Measurements from ENCODE around the gene VIPR2.
"Not testable (repeated sequence)": the region's sequence is repeated elsewhere in the genome, so short reads cannot be mapped to it uniquely, and the experiment has no call there.

Gene VIPR2

DNA sequence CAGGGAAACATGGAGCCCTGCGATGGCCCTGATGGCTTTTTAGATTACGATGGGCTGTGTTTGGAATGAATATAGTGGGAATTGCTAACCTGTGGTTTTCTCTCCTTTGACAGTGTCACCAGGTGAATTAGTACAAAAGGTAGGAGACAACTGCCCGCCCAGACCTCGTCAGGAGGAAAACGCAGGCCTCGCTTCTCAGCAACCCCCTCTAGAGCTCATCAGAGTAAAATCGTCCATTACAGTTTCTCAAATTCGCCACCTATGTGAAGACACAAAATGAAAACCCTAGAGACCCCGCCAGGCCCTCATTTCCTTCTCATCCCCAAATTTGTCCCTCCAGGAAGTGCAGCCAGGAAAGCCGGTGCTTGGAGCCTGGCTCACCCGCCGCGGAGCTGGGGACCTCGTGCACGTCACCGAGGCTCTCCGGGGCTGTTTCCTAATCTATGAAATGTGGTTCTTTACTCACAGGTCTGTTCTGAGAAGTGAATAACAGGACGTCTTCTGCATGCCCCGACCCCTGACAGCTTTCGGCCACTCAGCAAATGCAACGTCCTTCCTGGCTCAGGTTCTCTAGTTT lies 143.7 kb downstream of the VIPR2 start:
- no peak for DNase-seq (ENCODE audit: low read depth, low spot score)
- H3K27ac ChIP-seq = no peak overlapping the region

DNA sequence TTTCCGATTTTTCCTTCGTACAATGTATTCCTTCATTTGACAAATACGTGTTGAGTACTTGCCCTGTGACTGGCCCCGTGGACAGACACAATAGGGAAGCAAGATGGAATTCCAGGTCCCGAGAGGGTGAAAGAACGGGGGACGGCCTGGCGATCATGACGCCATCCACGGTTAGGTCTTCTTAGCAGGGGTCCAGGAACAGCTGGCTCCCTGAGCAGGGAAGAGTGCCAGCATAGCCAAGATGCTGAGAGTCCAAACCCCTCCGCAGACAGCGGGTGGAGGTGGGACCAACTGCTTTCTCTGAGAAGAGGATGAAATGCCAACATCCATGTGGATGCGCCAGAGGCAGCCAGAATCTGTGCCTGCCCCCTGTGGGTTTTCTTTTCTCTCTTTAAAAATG lies 144.6 kb downstream of the VIPR2 start:
- no peak for DNase-seq (ENCODE audit: low read depth, low spot score)
- no peak overlapping the region for H3K27ac ChIP-seq

DNA sequence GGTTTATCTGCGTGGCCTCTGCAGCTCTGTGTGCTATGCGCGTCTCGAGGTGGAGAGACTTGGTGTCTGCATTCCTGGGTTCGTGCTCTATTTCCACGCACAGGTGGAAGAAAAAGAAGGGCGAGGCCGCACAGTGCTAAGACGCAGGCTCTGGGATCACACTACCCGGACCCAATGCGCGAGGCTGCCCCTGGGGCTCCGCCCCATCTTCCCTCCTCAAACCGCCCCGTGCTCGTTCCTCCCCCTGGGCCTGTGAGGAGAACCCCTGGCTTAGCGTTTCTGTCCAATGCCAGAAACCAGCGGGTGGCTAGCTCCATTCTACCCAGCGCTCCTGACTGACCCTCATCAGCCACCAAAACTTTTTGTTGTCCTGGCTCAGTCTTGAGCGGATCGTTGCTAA lies 145.2 kb downstream of the VIPR2 start:
- no peak for DNase-seq (ENCODE audit: low read depth, low spot score)
- no peak overlapping the region for H3K27ac ChIP-seq

DNA sequence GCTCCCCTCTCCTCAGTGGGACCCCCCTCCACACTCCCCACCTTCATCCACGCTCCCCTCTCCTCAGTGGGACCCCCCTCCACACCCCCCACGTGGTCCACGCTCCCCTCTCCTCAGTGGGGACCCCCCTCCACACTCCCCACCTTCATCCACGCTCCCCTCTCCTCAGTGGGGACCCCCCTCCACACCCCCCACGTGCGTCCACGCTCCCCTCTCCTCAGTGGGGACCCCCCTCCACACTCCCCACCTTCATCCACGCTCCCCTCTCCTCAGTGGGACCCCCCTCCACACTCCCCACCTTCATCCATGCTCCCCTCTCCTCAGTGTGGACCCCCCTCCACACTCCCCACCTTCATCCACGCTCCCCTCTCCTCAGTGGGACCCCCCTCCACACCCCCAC lies 146.4 kb downstream of the VIPR2 start:
- H3K27ac ChIP-seq; DNase-seq (ENCODE audit: low read depth, low spot score): not testable (repeated sequence)

DNA sequence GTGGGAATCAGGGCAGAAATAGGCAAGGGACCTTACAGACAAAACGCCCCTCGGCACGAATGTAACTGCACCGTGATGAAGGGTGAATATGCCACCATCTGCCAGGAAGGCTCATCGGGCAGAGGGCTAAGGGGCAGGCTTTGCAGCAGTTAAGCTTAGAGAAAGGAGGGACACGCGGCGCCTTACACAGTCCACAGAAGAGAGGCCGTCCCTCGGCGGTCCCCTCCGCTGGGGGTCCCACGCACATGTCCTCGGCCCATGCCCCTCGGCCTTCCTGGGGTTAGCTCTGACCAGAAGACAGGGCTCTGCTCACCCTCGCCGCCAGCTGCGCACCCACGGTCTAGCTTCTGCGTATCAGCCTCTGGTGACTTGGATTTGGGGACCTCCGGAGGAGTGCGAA lies 147.2 kb downstream of the VIPR2 start:
- DNase-seq (ENCODE audit: low read depth, low spot score) = no peak
- H3K27ac ChIP-seq = no peak overlapping the region

DNA sequence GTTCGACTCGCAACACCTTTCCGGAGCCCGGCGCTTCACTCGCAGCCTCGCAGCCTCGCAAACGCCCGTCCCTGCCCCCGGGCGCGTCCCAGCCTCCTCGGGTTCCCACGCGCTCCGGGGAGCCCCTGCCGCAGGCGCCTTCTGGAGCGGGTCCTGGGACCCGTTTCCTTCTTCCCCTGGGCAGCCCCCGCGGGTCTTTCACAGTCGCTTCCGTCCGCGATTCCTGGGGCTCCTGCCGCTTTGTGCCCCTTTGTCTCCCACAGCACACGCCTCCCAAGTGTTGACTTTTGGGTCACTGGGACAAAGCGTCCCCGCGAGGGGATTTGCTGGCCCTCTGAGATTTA lies 147.6 kb downstream of the VIPR2 start:
- DNase-seq (ENCODE audit: low read depth, low spot score) = no peak
- no peak overlapping the region for H3K27ac ChIP-seq

DNA sequence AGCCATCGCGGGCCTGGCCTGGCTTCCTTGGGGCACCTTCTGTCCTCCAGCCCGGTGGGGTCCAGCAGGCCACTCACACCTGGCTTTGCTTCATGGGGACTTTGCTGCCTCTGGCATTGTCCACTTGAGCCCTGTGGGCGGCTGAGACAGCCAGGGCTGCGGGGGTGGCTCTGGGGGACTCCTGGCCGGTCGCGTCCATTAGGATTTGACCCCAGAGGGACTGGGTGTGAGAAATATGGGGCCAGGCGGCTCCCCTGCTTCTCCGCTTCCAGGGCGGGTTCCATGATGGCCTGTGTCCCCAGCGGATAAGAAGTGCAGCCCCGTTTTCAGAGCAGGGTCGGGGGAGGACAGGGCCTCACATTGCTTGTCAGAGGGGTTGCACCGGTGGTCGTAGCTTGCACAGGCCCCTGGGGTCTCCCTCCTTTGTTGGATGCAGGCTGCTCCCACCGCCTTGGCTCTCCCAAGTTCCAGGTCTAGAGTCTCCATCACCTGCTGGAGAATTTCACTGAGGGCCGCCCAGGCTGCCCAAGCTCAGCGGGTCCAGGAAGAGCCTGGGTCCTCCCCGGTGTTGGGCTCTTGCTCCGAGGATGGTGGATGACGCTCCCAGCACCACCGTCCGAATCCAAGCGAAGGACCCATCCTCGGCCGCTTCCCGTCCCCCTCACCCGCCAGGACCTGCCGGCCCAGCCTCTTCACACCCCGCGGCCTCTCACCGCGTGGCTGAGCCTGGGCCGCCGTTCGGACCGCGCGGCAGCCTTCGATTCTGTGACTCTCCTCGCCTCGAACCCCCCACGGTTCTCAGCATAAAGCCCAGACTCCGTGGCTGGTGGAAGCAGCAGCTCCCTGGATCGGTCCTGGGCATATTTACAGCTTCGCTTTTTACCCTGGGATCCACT lies 148.2 kb downstream of the VIPR2 start:
- H3K27ac ChIP-seq = no peak overlapping the region
- DNase-seq (ENCODE audit: low read depth, low spot score) = no peak

DNA sequence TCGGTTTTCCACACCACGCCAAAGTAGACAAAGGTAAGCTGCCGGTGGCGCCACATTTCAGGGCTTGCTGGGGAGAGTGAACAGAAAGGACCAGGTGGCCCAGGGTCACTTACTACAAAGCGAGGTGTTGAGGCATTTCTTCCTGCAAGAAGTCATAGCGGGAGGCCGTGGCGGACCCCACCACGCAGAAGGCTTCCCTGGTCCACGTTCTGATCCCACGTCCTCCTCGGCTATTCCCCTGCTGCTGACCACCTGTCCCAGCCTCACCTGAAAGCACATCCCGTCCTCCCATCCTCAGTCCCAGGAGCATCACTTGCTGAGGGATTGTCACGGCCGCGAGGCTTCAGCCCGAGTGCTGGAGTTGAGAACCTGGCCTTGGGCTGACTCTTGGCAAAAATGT lies 149.2 kb downstream of the VIPR2 start:
- no peak for DNase-seq (ENCODE audit: low read depth, low spot score)
- no peak overlapping the region for H3K27ac ChIP-seq

DNA sequence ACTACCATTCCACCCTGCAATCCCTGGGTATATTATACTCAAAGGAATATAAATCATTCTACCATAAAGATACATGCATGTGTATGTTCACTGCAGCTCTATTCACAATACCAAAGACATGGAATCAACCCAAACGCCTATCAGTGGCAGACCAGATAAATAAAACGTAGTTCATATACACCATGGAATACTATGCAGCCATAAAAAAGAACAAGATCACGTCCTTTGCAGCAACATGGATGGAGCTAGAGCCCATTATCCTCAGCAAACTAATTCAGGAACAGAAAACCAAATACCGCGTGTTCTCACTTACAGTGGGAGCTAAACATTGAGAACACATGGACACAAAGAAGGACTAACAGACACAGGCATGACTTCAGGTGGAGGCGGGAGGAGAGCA lies 150.0 kb downstream of the VIPR2 start:
- no peak overlapping the region for H3K27ac ChIP-seq

DNA sequence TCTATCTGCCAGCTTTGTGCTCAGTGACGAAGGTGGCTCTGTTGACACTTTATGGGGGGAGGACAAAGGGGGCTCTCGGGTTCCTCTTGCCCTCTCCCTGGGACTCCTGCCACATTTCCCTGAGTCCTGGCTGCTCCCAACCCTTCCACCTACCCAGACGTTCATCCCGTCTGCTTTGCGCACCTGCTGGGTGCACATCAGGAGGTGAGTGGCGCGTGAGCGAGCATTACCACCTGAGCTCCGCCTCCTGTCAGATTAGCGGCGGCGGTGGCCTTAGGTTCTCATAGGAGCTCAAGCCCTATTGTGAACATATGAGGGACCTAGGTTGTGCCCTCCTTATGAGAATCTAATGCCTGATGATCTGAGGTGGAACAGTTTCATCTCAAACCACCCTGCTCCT lies 151.1 kb downstream of the VIPR2 start:
- no peak overlapping the region for H3K27ac ChIP-seq
- DNase-seq (ENCODE audit: low read depth, low spot score) = no peak

More for the DNA sequence above, 150.0 kb downstream of the VIPR2 start:
- DNase-seq (ENCODE audit: low read depth, low spot score) = no peak

DNA sequence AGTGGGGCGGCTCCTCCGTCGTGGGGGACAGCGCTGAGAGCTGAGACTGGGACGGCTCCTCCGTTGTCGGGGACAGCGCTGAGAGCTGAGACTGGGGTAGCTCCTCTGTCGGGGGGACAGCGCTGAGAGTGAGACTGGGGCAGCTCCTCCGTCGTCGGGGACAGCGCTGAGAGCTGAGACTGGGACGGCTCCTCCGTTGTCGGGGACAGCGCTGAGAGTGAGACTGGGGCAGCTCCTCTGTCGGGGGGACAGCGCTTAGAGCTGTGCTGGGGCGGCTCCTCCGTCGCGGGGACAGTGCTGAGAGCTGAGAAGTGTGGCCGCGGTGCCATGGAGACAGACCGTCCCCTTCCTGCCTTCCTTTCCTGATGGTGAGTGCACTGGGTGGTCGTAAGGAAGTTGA lies 151.9 kb downstream of the VIPR2 start:
- DNase-seq (ENCODE audit: low read depth, low spot score) = no peak
- no peak overlapping the region for H3K27ac ChIP-seq

DNA sequence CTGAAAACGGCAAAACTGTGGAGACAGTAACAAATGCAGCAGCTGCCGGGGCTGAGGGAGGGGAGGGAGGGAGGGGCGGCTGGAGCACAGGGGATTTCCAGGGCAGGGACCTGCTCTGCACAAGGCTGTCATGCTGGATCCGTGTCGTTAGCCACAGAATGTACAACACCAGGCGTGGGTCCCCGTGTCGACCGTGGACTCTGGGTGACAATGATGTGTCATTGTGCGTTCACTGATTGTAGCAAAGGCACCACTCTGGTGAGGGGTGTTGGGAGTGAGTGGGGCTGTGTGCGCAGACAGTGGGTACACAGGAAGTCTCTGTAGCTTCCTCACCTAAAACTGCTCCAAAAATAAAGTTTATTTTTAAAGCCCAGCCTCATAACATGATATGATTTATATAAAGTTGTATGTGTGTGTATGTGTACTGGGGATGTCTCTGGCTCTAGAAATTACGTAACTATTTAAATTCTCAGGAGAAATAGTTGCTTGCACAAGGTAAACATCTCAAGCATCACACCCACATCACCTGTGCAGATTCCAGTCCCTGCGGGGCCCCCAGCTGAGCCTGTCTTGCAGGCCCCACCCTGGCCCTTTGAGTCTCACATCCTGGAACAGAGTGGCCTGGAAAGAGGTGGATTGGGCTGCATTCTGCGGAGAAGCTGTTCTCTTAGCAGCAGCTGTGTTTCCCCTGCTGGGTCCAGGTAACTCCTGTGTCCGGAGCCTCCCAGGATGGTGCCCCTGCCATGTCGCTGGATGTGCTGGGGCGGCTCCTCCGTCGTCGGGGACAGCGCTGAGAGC lies 152.6 kb downstream of the VIPR2 start:
- H3K27ac ChIP-seq = no peak overlapping the region
- peak; percentile 1 for DNase-seq (ENCODE audit: low read depth, low spot score)

DNA sequence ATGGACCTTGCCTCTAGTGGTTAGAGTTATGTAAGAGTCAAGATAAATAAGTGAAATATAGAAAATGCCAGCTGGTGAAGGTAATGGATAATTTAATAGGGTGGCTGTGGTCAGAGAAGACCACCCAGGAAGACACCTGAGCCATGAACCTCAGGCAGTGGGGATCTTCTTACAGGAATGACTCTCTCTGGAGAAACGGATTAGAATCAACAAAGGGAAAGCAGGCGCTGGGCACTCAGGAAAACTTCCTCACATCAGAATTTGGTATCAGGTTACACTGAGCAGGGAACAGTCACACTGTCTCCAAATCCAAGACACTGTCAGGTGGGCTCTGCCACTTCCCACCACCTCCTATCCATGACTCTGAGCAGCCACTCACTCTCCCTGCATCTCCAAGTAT lies 155.7 kb downstream of the VIPR2 start:
- H3K27ac ChIP-seq = no peak overlapping the region
- no peak for DNase-seq (ENCODE audit: low read depth, low spot score)

DNA sequence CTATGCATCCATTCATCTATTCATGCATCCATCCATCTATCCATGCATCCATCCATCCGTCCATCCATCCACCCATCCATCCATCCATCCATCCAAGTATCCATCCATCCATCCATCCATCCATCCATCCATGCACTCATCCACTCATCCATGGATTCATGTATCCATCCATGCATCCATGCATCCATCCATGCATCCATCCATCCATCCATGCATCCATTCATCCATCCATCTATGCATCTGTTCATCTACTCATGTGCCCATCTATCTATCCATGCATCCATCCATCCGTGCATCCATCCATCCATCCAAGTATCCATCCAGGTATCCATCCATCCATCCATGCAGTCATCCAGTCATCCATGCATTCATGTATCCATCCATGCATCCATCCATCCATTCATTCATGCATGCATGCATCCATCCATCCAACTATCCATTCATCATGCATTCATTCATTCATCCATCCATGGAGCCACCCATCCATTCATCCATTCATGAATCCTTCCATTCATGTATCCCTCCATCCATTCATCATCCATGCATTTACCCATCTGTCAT lies 156.3 kb downstream of the VIPR2 start:
- DNase-seq (ENCODE audit: low read depth, low spot score) = no peak

DNA sequence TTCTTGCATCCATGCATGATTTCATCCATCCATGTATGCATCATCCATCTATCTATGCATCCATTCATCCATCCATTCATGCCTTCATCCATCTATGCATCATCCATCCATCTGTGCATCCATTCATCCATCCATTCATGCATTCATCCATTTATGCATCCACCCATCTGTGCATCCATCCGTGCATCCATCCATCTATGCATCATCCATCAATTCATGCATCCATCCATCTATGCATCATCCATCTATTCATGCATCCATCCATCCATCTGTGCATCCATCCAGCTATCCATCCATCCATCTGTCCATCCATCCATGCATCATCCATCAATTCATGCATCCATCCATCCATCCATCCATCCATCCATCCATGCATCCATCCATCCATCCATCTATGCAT lies 157.0 kb downstream of the VIPR2 start:
- H3K27ac ChIP-seq = no peak overlapping the region
- no peak for DNase-seq (ENCODE audit: low read depth, low spot score)

More for the DNA sequence above, 156.3 kb downstream of the VIPR2 start:
- H3K27ac ChIP-seq = no peak overlapping the region

DNA sequence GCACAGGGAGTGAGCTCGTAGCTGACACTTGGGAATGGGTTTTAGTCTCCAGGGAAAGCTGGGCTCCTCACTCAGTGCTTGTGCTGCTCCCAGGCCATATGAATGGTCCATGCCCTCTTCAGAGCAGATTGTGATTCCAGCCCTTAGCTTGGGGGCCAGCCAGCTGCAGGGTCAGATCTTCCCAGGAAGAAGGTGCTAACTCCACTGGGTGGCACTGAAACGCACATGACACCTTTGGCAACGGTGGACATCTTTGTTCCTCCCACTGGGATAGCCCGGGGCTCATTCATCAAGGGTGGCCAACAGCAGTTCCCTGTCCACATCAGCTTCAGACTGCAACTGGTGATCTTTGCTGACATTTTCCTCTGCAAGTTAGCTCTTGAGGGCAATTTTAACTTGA lies 159.1 kb downstream of the VIPR2 start:
- no peak overlapping the region for H3K27ac ChIP-seq
- no peak for DNase-seq (ENCODE audit: low read depth, low spot score)

DNA sequence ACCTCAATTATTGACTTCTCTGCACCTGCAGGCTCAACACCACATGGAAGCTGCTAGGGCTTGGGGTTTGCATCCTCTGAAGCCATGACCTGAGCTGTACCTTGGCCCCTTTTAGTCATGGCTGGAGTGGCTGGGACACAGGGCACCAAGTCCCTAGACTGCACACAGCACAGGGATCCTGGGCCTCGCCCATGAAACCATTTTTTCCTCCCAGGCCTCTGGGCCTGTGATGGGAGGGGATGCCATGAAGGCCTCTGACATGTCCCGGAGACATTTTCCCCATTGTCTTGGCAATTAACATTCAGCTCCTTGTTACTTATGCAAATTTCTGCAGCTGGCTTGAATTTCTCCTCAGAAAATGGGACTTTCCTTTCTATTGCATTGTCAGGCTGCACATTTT lies 160.7 kb downstream of the VIPR2 start:
- not testable (repeated sequence) for DNase-seq (ENCODE audit: low read depth, low spot score); H3K27ac ChIP-seq

DNA sequence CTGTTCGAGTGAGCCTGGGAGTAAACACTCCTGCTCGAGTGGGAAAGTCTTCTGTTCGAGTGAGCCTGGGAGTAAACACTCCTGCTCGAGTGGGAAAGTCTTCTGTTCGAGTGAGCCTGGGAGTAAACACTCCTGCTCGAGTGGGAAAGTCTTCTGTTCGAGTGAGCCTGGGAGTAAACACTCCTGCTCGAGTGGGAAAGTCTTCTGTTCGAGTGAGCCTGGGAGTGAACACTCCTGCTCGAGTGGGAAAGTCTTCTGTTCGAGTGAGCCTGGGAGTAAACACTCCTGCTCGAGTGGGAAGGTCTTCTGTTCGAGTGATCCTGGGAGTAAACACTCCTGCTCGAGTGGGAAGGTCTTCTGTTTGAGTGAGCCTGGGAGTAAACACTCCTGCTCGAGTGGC lies 162.6 kb downstream of the VIPR2 start:
- not testable (repeated sequence) for H3K27ac ChIP-seq; DNase-seq (ENCODE audit: low read depth, low spot score)

DNA sequence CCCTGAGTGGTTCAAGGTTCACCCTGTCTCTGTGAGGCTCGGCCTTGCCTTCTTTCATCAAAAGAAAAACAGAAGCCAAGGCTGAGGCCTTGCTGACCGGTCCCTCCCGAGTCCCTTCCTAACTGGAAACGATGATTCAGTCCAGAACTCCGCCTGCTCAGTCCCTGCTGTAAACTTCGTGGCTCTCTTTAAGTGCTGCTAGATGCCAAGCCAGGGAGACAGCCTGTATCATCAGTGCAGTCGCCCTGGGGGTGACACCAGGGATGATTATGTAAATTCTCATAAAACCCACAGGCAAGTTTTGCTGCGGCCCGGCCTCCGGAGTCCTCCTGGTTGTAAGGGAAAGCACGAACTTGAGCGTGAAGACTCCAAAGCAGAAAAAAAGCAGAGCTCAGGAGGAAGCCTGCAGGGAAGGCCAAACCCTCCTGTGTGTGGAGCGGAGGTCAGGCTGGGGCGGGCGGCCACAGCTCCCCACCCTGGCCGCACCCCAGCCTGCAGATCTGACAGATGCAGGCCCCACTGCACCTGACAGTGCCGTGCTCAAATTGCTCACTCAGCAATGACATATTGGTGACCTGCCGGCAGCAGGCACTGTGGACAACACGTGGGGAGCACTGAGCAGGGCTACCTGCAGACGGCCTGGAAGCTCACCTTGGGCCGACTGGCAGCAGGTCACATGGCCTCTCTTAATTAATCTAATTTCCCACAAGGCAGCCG lies 164.9 kb downstream of the VIPR2 start:
- no peak overlapping the region for H3K27ac ChIP-seq
- no peak for DNase-seq (ENCODE audit: low read depth, low spot score)

DNA sequence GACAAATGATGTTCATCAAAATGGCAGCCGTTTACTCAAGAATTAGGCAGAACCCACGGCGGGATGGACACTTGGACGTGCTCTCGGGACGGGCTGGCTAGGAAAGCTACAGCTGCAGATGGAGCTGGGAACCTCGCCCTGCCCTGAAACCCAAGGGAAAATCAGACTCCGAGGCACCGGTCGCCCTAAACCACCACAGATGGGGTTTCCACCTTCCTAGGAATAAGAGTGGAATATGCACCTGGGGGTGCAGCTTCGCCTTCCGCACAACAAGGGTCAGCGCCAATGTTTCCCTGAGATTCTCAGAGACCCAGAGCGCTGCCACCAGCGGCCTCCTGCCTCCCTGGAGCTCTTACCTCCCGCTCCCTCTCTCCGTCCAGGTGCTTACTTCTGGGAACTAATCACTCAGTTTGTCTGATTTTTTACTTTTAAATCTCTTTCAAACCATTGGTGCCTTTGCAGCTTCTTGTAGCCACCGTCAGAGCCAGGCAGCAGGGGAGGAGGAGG lies 165.6 kb downstream of the VIPR2 start:
- no peak for DNase-seq (ENCODE audit: low read depth, low spot score)

More for the DNA sequence above, 165.6 kb downstream of the VIPR2 start:
- H3K27ac ChIP-seq = no peak overlapping the region
